Measurements from ENCODE around the gene IPO9. TPM values are rescaled to one million over a fixed set of nuclear protein-coding genes. Genes with fewer than 3 reads are reported as not detected.
A peak's percentile ranks its signal among the peaks of the same experiment; 100 is the strongest.
"Not testable (repeated sequence)": the region's sequence is repeated elsewhere in the genome, so short reads cannot be mapped to it uniquely, and the experiment has no call there.

The IPO9 gene
- total and polyA plus RNA-seq, 7 donors: 8.1 to 20.2 (median 15.5) TPM

DNA sequence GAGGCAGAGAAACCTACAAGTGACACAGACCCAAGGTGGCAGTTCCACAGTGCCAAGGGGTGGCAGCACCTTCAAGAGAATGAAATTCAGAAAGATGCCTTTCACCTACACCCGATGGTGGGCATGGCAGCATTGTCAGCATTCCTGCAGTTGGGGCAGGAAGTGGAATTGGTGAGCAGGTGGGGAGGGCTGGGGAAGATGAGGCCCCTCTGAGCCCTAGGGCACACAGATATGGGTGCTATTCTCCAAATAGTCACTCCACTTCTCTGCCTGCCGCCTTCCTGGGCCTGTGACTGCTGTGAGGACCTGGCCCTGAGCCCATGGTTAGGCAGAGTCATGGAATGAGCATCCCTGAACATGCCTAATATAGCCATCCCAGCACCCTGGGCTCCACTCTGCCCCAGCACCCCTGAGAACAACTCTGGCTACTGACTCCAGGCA, 68.0 kb downstream of the IPO9 start:
- Histone ChIP-seq H3K9me3 (no peaks in the 10 kb centered on the region), H3K4me1 (peaks cover 0 to 96% (median 67%) of the 10 kb centered on the region in 4 donors), H3K4me3 (no peak overlapping the region), H3K27ac (peak overlapping the region; percentile 81 to 97 (median 88)), H3K36me3 (peaks cover 28 to 48% (median 34%) of the 10 kb centered on the region in 4 donors), H3K27me3 (no peaks in the 10 kb centered on the region)
- TF ChIP-seq EP300 (IDR thresholded peaks at IDR 0.05): no peak
- peak; percentile 41 to 64 (median 51) for TF ChIP-seq POLR2AphosphoS5 (IDR thresholded peaks at IDR 0.05)
- 56 to 63% methylated on average over 2 of the region's 2 CpGs for WGBS, 2 donors
- peak; percentile 93 for DNase-seq
- intact Hi-C loops (cut with DNase I): loop anchor here (1.0 to 10.0 kb wide), 2 partner anchors 46 to 238 kb away; no protein-coding TSS in a partner anchor

DNA sequence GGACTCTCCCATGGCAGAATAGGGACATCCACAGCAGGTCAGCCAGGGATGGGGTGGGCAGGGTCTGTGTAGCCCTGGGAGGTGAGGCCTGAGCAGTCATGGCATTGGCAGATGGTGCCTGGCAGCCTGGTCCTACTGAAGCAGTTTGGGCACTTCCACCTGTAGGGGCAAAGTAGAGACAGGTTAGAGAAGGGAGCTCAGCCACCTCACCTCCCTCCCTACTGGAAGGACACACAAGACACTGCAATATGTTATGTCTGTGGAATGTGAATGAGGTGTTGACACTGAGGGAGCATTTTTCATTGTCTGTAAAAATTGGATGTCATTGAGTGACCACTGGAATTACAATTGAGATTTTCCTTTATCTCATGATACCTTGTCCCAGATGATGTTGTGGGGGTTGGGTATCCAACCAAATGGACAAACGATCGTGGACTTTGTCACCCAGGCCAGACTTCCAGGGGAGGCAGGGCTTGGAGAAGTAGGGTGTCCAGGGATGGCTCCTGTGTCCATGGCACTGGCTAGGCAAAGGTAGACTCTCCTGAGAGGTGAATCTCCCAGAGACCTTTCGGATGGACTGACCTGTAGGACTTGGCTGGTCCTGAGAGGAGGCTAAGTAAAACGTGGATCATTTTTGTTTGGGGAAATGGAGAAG, 69.4 kb downstream of the IPO9 start:
- Histone ChIP-seq H3K4me1 (peaks cover 0 to 98% (median 77%) of the 10 kb centered on the region in 4 donors), H3K27ac (peak overlapping the region; percentile 81 to 97 (median 88)), H3K27me3 (no peaks in the 10 kb centered on the region), H3K36me3 (peaks cover 28 to 48% (median 34%) of the 10 kb centered on the region in 4 donors), H3K4me3 (no peak overlapping the region), H3K9me3 (no peaks in the 10 kb centered on the region)
- intact Hi-C loops (cut with DNase I): loop anchor here (10.0 kb wide), 1 partner anchor 236 kb away; no protein-coding TSS in a partner anchor
- no peak for DNase-seq
- 53 to 78% methylated on average over 4 of the region's 4 CpGs for WGBS, 2 donors
- TF ChIP-seq, protein P1, sequence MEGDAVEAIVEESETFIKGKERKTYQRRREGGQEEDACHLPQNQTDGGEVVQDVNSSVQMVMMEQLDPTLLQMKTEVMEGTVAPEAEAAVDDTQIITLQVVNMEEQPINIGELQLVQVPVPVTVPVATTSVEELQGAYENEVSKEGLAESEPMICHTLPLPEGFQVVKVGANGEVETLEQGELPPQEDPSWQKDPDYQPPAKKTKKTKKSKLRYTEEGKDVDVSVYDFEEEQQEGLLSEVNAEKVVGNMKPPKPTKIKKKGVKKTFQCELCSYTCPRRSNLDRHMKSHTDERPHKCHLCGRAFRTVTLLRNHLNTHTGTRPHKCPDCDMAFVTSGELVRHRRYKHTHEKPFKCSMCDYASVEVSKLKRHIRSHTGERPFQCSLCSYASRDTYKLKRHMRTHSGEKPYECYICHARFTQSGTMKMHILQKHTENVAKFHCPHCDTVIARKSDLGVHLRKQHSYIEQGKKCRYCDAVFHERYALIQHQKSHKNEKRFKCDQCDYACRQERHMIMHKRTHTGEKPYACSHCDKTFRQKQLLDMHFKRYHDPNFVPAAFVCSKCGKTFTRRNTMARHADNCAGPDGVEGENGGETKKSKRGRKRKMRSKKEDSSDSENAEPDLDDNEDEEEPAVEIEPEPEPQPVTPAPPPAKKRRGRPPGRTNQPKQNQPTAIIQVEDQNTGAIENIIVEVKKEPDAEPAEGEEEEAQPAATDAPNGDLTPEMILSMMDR (IDR thresholded peaks at IDR 0.05): no peak
- TF ChIP-seq POLR2AphosphoS5 (IDR thresholded peaks at IDR 0.05) (peak in 2 of 4 donors; percentile 14 to 26), EP300 (IDR thresholded peaks at IDR 0.05) (no peak), POLR2A (IDR thresholded peaks at IDR 0.05) (no peak)

DNA sequence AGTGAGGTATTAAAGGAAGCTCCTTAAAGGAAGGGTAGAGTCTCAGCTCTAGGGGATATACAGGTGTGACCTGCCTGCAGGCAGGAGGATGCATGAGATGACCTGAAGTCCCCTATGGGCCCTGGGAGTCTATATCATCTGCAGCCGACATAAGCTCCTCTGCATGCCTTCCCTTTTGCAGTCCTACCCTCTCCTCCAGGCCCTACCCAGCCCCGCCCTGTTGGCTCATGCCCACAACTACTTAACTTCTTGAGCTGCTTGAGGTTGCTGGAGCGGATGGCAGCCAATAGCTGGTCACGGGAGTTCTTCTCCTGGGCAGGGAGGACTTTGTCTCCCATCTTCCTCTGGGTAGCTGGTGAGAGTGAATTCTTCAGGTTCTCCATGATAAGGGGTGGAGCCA, 70.0 kb downstream of the IPO9 start:
- intact Hi-C loops (cut with DNase I): loop anchor here (10.0 kb wide), 1 partner anchor 236 kb away; no protein-coding TSS in a partner anchor
- Histone ChIP-seq H3K4me1 (peaks cover 0 to 98% (median 80%) of the 10 kb centered on the region in 4 donors), H3K9me3 (no peaks in the 10 kb centered on the region), H3K27ac (peak overlapping the region; percentile 81 to 97 (median 88)), H3K27me3 (no peaks in the 10 kb centered on the region), H3K36me3 (peaks cover 28 to 48% (median 34%) of the 10 kb centered on the region in 4 donors), H3K4me3 (no peak overlapping the region)
- WGBS, 2 donors: 63 to 69% methylated on average over 4 of the region's 4 CpGs
- DNase-seq: peak; percentile 87
- TF ChIP-seq POLR2A (IDR thresholded peaks at IDR 0.05): no peak
- TF ChIP-seq, protein P1 (IDR thresholded peaks at IDR 0.05): no peak
- TF ChIP-seq EP300 (IDR thresholded peaks at IDR 0.05): no peak
- TF ChIP-seq POLR2AphosphoS5 (IDR thresholded peaks at IDR 0.05): peak in 3 of 4 donors; percentile 34 to 60 (median 52)

DNA sequence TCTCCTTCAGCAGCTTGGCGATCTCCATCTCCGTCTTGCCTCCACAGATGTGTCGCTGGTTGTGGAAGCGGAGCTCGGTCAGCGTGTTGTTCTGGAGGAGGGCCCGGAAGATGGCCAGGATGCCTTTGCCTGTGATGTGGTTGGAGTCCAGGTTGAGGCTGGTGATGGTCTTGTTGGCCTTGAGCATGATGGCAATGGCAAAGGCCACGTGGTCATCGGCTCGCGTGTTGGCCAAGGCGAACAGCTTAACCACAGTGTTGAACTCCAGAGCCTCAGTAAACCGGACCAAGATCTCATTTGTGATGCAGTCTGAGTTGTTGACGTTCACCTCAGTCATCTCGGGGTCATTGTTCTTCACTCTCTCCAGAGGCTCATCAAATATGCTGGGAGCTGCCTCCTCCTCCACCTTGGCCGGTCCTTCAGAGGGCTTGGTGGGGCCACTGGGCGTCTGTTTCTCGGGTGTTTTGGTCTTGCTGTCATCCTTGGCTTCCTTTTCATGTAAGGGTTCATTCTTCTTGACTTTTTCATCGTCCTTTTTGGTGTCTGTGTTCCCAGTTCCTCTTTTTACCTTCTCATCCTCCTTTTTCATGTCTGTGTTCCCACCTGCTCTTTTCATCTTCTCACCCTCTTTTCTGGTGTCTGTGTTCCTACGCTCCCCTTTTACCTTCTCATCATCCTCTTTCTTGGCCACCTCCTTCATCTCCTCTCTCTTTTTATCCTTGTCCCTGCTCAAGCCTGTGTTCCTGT, 70.9 kb downstream of the IPO9 start:
- peak overlapping the region; percentile 81 to 97 (median 88) for H3K27ac ChIP-seq
- no peak for TF ChIP-seq EP300 (IDR thresholded peaks at IDR 0.05)
- peak in 2 of 4 donors; percentile 34 to 40 for TF ChIP-seq POLR2AphosphoS5 (IDR thresholded peaks at IDR 0.05)
- no peak for TF ChIP-seq POLR2A (IDR thresholded peaks at IDR 0.05)
- no peak overlapping the region for H3K4me3 ChIP-seq
- H3K36me3 ChIP-seq: peaks cover 28 to 48% (median 34%) of the 10 kb centered on the region in 4 donors
- intact Hi-C loops (cut with DNase I): loop anchor here (10.0 kb wide), 1 partner anchor 235 kb away; no protein-coding TSS in a partner anchor
- H3K9me3 ChIP-seq: no peaks in the 10 kb centered on the region
- 89 to 90% methylated on average over 20 of the region's 20 CpGs for WGBS, 2 donors
- no peak for DNase-seq
- no peaks in the 10 kb centered on the region for H3K27me3 ChIP-seq
- peaks cover 0 to 98% (median 85%) of the 10 kb centered on the region in 4 donors for H3K4me1 ChIP-seq

DNA sequence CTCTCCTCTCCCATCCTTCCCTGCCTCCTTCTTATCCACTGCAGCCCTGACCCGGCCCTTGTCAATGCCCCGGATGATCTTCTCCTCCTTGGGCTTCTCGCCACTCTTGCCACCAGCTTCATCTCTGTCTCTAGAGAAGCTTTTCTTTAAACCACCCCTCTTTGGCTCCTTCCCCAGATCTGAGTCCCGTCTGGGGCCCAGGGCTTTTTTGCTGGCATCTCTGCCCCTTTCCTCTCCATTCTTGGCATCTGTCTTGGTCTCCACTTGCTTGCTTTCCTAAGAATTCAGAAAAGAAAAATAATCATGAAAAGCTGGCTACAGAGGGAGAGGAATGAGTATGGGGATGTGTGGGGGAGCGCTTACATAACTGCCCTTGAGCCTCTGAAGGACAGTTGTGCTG, 71.5 kb downstream of the IPO9 start:
- H3K27me3 ChIP-seq: no peaks in the 10 kb centered on the region
- no peak for DNase-seq
- no peaks in the 10 kb centered on the region for H3K9me3 ChIP-seq
- no peak overlapping the region for H3K4me3 ChIP-seq
- H3K27ac ChIP-seq: peak overlapping the region; percentile 81 to 97 (median 88)
- H3K36me3 ChIP-seq: peaks cover 28 to 48% (median 34%) of the 10 kb centered on the region in 4 donors
- H3K4me1 ChIP-seq: peaks cover 0 to 98% (median 91%) of the 10 kb centered on the region in 4 donors
- intact Hi-C loops (cut with DNase I): no loop called here
- WGBS, 2 donors: 83 to 84% methylated on average over 5 of the region's 5 CpGs
- TF ChIP-seq EP300 (IDR thresholded peaks at IDR 0.05) (no peak), POLR2AphosphoS5 (IDR thresholded peaks at IDR 0.05) (no peak), POLR2A (IDR thresholded peaks at IDR 0.05) (no peak)

DNA sequence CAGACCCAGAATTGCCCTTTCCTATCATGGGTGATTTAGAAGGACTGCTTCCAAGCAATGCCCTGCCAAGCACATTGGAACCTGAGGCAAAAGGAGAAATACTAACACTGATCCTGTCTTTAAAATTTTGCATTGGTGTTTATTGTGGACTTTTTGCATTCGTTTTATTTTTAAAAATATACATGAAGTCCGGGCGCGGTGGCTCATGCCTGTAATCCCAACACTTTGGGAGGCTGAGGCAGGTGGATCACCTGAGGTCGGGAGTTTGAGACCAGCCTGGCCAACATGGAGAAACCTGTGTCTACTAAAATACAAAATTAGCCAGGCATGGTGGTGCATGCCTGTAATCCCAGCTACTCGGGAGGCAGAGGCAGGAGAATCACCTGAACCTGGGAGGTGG, 72.1 kb downstream of the IPO9 start:
- H3K4me3 ChIP-seq; H3K27me3 ChIP-seq; DNase-seq; intact Hi-C loops (cut with DNase I); H3K9me3 ChIP-seq: not testable (repeated sequence)
- Histone ChIP-seq H3K36me3 (peaks cover 28 to 48% (median 34%) of the 10 kb centered on the region in 4 donors), H3K4me1 (peaks cover 0 to 98% (median 95%) of the 10 kb centered on the region in 4 donors), H3K27ac (peak overlapping the region; percentile 81 to 97 (median 88))
- WGBS, 2 donors: 91 to 93% methylated on average over 6 of the region's 6 CpGs

Data from sigmoid colon (tissue), 7 donors.